CD4-positive, alpha-beta T cell treated with Interleukin-6 at 100 ng/mL for 8 hours (primary cell): Measurements from ENCODE around the gene CUTC.
"Not testable (repeated sequence)": the region's sequence is repeated elsewhere in the genome, so short reads cannot be mapped to it uniquely, and the experiment has no call there.

ENCODE experiments used
- DNase-seq: peaks from one replicate; pipeline ENCODE4 v3.0.0-alpha.2; 2020; ENCODE audit warnings: mixed read lengths, low spot score

Gene CUTC, protein sequence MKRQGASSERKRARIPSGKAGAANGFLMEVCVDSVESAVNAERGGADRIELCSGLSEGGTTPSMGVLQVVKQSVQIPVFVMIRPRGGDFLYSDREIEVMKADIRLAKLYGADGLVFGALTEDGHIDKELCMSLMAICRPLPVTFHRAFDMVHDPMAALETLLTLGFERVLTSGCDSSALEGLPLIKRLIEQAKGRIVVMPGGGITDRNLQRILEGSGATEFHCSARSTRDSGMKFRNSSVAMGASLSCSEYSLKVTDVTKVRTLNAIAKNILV

DNA sequence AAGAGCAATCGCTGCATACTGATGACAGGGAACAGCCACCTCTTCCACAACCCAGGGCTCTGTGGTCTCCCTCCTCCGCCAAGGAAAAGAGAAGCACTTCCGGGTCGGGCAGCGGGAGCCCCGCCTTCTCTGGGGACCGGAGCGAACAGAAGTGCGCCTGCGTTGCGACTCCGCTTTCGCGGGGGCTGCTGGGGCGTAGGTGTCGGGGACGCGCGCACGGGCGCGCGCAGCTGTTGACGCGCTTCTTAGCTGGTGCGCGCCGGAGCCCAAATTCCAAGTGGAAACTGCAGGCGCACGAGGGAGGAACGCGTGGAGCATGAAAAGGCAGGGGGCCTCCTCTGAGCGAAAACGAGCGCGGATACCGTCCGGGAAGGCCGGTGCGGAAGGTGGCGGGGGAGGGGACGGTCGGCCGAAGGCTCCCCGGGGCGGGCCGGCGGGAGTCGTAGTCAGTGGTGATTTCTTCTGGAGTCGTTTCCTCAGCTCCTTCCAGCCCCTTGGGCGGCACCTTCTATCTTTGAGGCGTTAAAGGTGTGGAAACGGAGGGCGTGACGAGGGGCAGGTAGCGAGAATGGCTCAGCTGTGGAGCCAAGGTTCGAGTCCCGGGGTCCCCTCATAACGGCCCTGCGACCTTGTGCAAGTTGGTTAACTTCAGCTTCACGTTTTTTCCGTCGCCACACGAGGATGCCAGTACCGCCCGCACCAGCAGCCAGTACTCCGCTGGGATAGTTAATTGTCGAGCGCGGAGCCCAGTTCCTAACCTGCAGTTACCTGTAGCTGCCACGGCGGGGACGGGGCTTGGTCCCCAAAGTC, at the start of gene CUTC, which contains the start of gene COX15:
CUTC (plus strand) TSS at position 202 of the 810 bp plus-strand sequence; CDS start at position 317, 115 bp downstream.
COX15 (minus strand) TSS at position 95 of the 810 bp plus-strand sequence; CDS start at position 17, 78 bp downstream.
- peak; percentile 95 for DNase-seq

GRCh38 chr10:99682752-99683151, 49.3 kb upstream of the CUTC start:
- DNase-seq: no peak

DNA sequence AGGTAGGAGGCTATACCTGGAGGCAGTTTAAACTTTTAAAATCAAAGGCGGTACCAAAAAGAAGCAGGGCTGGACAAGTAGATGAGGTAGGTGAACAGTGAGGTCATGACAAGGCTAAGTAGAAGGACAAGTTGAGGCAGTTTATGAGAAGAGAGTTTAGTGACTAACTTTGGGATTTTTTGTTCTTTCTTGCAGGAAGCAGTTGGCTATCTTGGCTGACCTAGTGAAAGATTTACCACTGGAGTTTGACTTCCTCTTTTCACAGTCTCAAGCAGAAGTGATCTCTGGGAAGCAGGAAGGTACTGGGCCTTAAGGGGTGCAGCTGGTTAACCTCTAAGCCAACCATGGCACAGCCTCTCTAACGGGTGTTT, 46.5 kb upstream of the CUTC start:
- no peak for DNase-seq

DNA sequence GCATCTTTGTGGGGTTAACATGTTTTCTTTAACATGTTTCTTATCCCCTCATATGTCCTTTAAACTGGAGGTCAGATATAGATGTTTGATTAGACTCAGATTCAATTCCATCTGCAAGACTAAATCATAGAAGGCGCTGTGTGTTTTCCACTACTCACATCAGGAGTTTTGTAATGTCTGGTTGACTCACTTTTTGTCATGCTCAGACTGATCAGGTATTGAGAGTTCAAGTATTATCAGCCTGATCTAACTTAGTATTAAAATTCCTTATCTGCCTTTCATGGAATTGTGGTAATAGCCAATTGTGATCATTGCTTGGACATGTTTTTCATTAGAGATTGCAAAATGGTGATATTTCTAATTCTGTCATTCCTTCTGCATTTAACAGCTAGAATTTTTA, 42.6 kb upstream of the CUTC start:
- DNase-seq: no peak

DNA sequence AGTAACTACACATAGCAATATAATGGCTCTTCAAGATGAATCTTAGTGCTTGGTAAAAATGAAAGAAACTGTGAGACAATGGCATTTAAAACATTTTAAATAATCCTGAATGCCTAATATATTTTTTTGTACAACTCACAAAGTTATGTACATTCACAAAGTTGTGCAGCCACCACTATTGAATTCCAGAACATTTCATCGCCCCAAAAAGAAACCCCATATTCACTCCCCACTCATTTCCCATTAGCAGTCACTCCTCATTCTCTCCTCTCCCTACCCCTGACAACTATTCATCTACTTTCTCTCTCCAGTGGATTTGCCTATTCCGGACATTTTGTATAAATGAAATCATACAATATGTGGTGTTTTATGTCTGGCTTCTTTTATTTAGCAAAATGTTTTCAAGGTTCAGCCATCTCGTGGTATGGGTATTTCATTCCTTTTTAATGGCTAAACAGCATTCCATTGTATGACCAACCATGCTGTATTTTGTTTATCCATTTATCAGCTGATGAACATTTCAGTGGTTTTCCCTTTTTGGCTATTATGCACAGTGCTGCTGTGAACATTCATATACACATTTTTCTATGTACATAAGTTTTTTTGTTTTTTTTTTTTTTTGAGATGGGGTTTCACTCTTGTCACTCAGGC, 38.0 kb upstream of the CUTC start:
- no peak for DNase-seq

DNA sequence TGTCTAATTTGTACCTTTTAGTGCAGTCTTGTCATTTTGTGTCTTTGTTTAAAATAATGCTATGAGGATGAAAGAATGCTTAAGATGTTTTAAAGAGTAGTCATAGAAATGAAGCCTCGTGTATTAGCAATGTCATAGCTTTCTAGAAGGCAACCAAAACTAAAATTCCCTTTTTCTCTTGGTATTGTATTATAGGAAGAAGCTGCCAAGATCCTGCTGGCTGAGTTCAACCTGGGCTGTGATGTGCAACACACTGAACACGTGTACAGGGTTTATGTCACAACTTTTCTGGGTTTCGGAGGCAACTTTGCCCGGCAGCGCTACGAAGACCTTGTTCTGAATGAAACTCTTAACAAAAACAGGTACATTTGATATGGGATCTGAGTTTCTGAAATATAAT, 36.3 kb upstream of the CUTC start:
- no peak for DNase-seq

DNA sequence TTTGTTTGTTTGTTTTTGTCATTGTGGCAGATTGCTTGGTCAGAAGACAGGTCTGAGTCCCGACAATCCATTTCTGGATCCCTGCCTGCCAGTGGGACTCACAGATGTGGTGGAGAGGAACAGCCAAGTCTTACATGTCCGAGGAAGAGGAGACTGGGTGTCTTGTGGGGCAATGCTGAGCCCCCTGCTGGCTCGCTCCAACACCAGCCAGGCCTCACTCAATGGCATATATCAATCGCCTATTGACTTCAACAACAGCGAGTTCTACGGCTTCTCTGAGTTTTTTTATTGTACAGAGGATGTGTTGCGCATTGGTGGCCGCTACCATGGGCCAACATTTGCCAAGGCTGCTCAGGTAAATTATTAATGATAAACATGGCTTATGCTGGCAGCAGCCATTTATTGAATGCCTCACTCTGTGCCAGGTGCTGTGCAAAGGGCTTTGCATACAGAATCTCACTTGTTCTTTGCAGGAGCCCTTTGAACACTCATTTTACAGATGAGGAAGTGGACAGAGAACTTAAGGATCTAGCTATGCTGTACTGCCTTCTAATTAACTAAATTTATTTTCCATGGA, 33.4 kb upstream of the CUTC start:
- DNase-seq: no peak

GRCh38 chr10:99700649-99701048, 31.4 kb upstream of the CUTC start:
- no peak for DNase-seq

- no peak for DNase-seq
These were observed 23.5 kb upstream of the CUTC start for GRCh38 chr10:99708428-99709012.

DNA sequence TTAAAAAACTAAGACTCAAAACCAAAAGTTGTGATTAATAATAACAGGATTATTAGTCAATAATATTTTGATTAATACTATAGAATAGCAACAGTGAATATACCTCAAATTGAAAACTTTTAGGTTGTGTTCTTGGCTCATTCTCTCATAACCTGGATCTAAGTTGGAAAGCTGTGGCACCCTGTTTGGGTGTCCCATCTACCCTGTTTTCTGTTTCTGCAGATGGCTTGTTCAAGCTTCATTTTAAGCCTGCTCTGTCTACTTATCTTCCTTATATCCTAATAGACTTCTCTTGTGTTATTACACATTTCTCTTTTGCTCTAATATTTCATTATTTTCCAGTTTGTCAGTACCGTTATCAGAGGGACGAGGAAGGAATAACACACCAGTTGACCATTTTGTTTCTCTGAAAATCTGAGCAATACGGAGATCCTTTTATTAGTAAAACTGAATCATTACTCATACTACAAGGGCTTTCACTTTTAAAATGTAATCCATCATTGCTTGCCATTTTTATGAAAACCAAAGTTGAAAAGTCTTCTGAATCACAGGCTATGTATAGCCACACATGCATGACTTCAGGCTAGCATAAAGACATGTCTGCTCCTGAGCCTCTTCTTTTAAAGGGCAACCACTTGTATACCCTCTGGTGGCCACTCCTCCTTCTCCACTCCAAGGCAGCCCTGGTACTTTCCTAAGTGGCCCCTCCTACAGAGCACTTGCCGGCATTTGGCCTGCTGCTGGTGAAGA, 22.4 kb upstream of the CUTC start:
- no peak for DNase-seq

DNA sequence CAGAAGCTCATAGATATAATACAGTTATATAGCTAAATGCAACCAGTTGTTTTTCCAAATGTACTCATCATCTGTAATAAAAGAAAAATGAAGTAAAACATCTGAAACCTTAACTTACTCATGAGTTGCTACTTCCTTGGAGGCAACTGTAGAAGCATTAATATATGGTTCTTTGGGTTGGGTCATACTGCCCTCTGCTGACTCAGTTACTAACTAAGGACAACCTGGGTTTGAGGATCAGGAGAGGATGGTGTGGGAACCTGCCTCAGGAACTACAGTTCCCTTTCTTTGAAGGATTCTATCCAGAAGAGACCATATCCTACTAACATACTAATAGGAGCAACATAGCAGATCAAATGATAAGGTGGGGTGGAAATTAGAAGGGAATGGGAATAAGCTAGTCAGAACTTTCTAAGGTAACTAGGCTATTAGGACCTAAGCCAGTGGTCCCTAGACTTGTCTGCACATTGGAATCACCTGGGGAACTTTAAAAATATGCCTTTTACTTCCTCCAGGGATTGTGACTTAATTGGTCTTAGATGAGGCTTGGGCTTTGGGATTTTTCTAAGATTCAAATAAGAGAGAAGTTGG, 20.8 kb upstream of the CUTC start:
- peak; percentile 26 for DNase-seq

GRCh38 chr10:99714446-99714845, 17.6 kb upstream of the CUTC start:
- no peak for DNase-seq

- DNase-seq: no peak
These were observed 11.6 kb upstream of the CUTC start for GRCh38 chr10:99720387-99720786.

- no peak for DNase-seq
These were observed 2.0 kb upstream of the CUTC start for GRCh38 chr10:99730026-99730425.

GRCh38 chr10:99731306-99732032, 565 bp upstream of the CUTC start:
- DNase-seq: no peak

- DNase-seq: no peak
These were observed 1.3 kb downstream of the CUTC start for GRCh38 chr10:99733366-99733765.

- not testable (repeated sequence) for DNase-seq
These were observed 2.1 kb downstream of the CUTC start for GRCh38 chr10:99734111-99734510.

DNA sequence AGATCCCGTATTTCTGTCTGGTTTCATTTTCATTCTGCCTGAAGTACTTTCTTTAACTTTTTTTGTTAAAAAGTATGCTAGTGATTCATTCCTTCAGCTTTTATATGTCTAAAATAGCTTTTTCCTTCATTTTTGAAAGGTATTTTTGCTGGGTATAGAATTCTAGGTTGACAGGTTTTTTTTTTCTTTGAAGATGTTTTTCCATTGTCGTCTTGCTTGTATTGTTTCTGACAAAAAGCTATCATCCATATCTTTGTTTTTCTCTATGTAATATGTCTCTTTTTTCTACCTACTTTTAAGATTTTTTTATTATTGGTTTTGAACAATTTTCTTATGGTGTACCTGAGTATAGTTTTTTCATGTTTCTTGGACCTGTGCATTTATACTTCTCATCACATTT, 8.2 kb downstream of the CUTC start:
- DNase-seq: no peak

GRCh38 chr10:99740933-99741559, 9.0 kb downstream of the CUTC start:
- no peak for DNase-seq

DNA sequence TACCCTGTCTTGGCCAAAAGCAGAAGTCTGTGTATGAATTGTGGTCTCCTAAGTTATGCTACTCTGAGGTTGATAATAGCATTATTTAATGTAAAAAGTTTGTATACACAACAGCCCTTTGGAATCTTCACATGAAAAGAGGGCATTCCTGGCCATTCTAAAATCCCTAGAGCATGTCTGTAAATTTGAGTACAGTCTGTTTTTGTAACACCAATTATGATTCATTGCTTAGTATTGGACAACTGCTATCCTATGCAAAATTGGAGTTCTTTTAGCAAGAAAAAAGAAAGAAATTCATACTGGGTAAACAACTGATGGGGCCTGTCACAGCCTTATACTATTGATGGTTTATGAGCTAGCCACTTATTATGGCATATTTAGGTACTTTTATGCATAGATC, 10.2 kb downstream of the CUTC start:
- DNase-seq: no peak
